K562 (cell line): ENCODE data around the gene AS3MT. TPM values are rescaled to one million over a fixed set of nuclear protein-coding genes. Genes with fewer than 3 reads are reported as not detected.
A peak's percentile ranks its signal among the peaks of the same experiment; 100 is the strongest.

ENCODE experiments used
- ATF1 ChIP-seq, 2 experiments: fragments of 450-650 bp in 1 of 2; IDR thresholded peaks; 2 replicates each; pipeline ENCODE4 v1.6.1; 2016; ENCODE audit warnings: missing compliant biosample characterization in 1 of 2, missing genetic modification characterization in 1 of 2
- CREB1 ChIP-seq, 2 experiments: sonication (generic) in 1 of 2; formaldehyde crosslinking in 1 of 2; IDR thresholded peaks; 2 replicates each; pipeline versions ENCODE4 v1.6.1 to v1.8.0; 2012 to 2022; ENCODE audit warnings: inconsistent platforms in 1 of 2, mild to moderate bottlenecking in 1 of 2, missing genetic modification reagents in 1 of 2, moderate library complexity in 1 of 2
- MAFF ChIP-seq: IDR thresholded peaks from 2 replicates; pipeline ENCODE4 v1.6.1; 2012; ENCODE audit warnings: low read length, improper control_type of control experiment
- NFE2L1 ChIP-seq: fragments of 450-650 bp; IDR thresholded peaks from 2 replicates; pipeline ENCODE4 v1.6.1; 2016; ENCODE audit warnings: missing genetic modification characterization, low read depth, mild to moderate bottlenecking, missing compliant biosample characterization, moderate library complexity, borderline replicate concordance
- SRF ChIP-seq, 2 experiments: fragments of 250-450, 450-650 bp in 1 of 2; sonication (Bioruptor Pico) in 1 of 2; sonication (generic) in 1 of 2; formaldehyde crosslinking; IDR thresholded peaks; 2 replicates each; pipeline versions ENCODE4 v1.5.0 to v1.5.1; 2020 to 2022; ENCODE audit warnings: mild to moderate bottlenecking in 1 of 2, missing genetic modification reagents in 1 of 2
- SUPT5H ChIP-seq: fragments of 450-650 bp; IDR thresholded peaks from 2 replicates; pipeline ENCODE4 v1.6.1; 2016
- TRIM24 ChIP-seq, 2 experiments: fragments of 450-650 bp; IDR thresholded peaks; 2 replicates each; pipeline ENCODE4 v1.6.1; 2016
- ZBTB8A ChIP-seq: fragments of 450-650 bp; IDR thresholded peaks from 2 replicates; pipeline ENCODE4 v1.6.1; 2018; ENCODE audit warnings: mild to moderate bottlenecking, moderate library complexity; ENCODE audit not compliant: partially characterized antibody
- ZNF197 ChIP-seq: fragments of 200-800 bp; sonication (Bioruptor generic); IDR thresholded peaks from 2 replicates; pipeline ENCODE4 v1.6.1; 2016; ENCODE audit warnings: low read depth, missing genetic modification characterization, missing compliant biosample characterization
- polyA plus RNA-seq, 8 experiments: library from polyadenylated mRNA; depleted of rRNA in 4 of 8; stranded (reverse) in 5 of 8; unstranded in 3 of 8; fragments of >200 nt; fragmentation: Nextera tagmentation in 2 of 8; fragmentation: Illumina TruSeq in 1 of 8; extraction: Ambion mirVana in 2 of 8; extraction: Trizol in 1 of 8; gene quantifications; 2 replicates each; pipeline versions ENCODE4 v1.2.1 to v1.2.3, GENCODE V29; 2011 to 2014; ENCODE audit warnings: inconsistent platforms in 1 of 8, missing spikeins in 1 of 8
- total RNA-seq, 7 experiments: library from RNA; depleted of rRNA in 6 of 7; stranded (reverse); fragments of >200 nt in 6 of 7; fragmentation: Illumina TruSeq in 2 of 7; extraction: Trizol in 2 of 7; gene quantifications; 2 replicates each; pipeline versions ENCODE4 v1.2.1 to v1.2.3, GENCODE V29; 2011 to 2021; ENCODE audit warnings: low replicate concordance in 1 of 7
- TF ChIP-seq, protein P1 (sequence below): IDR thresholded peaks from 2 replicates; pipeline ENCODE4 v1.6.1; 2011; ENCODE audit not compliant: insufficient read length; ENCODE audit errors: extremely low read depth
- TF ChIP-seq, protein P2 (sequence below): fragments of 450-650 bp; IDR thresholded peaks from 2 replicates; pipeline ENCODE4 v1.7.1; 2018; ENCODE audit warnings: mild to moderate bottlenecking, low read depth; ENCODE audit not compliant: partially characterized antibody
- TF ChIP-seq, protein P3 (sequence below): fragments of 250-450 bp; sonication (Bioruptor Pico); IDR thresholded peaks from 2 replicates; pipeline ENCODE4 v1.5.0; 2021; ENCODE audit warnings: mild to moderate bottlenecking, moderate library complexity
- TF ChIP-seq, protein P4 (sequence below): fragments of 250-450 bp; sonication (Bioruptor Pico); IDR thresholded peaks from 2 replicates; pipeline ENCODE4 v1.8.0; 2022; ENCODE audit warnings: inconsistent platforms, mild to moderate bottlenecking, moderate library complexity, borderline replicate concordance

AS3MT gene
- total and polyA plus RNA-seq, 9 of the 15 experiments (the other 6 are each of a cell fraction or from before 2014, with no cell fraction given) = 0.04 to 0.33 (median 0.19) TPM; not detected in 2

DNA sequence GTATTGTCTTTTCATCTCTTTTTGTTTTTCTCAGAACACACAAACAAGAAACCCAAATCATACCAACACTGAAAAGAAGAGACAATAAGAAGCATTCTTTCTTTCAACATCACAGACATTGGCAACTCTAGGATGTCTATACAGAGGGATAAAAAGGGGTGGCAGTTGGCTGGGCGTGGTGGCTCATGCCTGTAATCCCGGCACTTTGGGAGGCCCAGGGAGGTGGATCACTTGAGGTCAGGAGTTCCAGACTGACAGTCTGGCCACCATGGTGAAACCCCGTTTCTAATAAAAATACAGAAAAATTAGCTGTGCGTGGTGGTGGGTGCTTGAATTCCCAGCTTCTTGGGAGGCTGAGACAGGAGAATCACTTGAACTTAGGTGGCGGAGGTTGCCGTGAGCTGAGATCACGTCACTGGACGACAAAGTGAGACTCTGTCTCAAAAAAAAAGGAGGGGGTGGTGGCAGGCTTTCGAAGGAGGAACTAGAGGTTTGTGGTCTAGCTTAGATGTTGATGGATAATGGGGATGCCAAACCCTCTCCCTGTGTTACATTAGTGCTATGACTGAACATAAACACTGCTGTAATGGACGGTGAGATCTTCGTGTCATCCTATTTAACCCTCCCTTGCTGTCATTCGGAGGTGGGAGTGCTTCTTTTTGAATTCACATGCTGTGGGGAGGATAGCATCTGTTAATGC is 58.2 kb downstream of the AS3MT start (continued):
- TF ChIP-seq, protein P1, sequence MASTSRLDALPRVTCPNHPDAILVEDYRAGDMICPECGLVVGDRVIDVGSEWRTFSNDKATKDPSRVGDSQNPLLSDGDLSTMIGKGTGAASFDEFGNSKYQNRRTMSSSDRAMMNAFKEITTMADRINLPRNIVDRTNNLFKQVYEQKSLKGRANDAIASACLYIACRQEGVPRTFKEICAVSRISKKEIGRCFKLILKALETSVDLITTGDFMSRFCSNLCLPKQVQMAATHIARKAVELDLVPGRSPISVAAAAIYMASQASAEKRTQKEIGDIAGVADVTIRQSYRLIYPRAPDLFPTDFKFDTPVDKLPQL = no peak
- no peak for TF ChIP-seq TRIM24 (IDR thresholded peaks at IDR 0.05)
- no peak for TF ChIP-seq SRF (CRISPR knock-in tag; IDR thresholded peaks at IDR 0.05)
- no peak for TF ChIP-seq CREB1 (IDR thresholded peaks at IDR 0.05)
- TF ChIP-seq CREB1 (CRISPR knock-in tag; IDR thresholded peaks at IDR 0.05) = no peak
- TF ChIP-seq NFE2L1 = no peak
- TF ChIP-seq ATF1 (CRISPR knock-in tag; IDR thresholded peaks at IDR 0.05) = no peak
- peak; percentile 32 for TF ChIP-seq ATF1 (tag; IDR thresholded peaks at IDR 0.05)
- TF ChIP-seq, protein P2, sequence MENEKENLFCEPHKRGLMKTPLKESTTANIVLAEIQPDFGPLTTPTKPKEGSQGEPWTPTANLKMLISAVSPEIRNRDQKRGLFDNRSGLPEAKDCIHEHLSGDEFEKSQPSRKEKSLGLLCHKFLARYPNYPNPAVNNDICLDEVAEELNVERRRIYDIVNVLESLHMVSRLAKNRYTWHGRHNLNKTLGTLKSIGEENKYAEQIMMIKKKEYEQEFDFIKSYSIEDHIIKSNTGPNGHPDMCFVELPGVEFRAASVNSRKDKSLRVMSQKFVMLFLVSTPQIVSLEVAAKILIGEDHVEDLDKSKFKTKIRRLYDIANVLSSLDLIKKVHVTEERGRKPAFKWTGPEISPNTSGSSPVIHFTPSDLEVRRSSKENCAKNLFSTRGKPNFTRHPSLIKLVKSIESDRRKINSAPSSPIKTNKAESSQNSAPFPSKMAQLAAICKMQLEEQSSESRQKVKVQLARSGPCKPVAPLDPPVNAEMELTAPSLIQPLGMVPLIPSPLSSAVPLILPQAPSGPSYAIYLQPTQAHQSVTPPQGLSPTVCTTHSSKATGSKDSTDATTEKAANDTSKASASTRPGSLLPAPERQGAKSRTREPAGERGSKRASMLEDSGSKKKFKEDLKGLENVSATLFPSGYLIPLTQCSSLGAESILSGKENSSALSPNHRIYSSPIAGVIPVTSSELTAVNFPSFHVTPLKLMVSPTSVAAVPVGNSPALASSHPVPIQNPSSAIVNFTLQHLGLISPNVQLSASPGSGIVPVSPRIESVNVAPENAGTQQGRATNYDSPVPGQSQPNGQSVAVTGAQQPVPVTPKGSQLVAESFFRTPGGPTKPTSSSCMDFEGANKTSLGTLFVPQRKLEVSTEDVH = no peak
- no peak for TF ChIP-seq MAFF
- TF ChIP-seq ZBTB8A = no peak
- no peak for TF ChIP-seq SUPT5H
- TF ChIP-seq, protein P3, sequence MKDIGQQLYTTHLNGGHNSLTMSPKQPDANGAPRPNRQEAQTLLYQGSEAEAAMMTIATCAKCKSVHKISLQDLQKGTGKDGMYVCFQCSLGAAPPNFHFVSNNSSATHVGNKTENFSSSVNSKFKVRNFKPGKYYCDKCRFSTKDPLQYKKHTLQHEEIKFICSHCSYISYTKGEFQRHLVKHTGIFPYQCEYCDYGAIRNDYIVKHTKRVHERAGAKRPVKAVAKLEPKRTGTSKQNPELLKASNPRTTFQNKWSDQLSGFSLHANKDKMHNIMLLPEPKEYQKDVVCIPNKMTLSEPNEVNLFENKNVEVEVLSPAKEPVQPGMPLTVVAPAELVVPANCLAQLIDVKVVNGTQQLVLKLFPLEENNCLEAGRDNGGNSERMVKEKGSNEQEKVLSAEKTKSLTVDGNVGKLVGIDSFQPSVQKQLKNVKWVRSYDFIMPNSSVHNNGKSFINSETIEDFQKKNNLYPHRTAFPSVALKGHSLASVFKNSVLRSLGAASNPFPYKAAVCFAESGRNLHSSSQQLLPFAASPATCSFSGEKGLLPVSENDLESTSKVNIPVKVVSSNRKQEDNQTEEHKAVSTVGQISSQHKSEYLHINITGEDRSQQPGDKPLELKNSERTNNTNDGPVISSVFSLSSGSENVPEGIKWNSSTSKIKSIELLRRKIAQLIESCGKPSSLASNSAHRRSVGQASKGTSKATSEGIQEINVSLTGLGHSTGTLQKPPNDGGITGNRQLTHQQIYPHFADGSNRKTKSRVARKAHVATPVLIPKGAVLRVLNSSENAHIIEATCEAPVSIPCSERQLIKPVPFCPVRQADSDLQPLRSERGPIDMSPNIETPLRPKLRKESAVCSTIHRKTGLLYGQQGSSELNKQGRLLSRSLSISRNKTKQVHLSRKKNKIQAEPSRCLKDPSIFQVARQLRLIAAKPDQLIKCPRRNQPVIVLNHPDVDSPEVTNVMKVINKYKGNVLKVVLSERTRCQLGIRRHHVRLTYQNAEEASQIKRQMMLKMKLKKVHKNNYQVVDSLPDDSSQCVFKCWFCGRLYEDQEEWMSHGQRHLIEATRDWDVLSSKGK (CRISPR knock-in tag) = no peak
- TF ChIP-seq, protein P4, sequence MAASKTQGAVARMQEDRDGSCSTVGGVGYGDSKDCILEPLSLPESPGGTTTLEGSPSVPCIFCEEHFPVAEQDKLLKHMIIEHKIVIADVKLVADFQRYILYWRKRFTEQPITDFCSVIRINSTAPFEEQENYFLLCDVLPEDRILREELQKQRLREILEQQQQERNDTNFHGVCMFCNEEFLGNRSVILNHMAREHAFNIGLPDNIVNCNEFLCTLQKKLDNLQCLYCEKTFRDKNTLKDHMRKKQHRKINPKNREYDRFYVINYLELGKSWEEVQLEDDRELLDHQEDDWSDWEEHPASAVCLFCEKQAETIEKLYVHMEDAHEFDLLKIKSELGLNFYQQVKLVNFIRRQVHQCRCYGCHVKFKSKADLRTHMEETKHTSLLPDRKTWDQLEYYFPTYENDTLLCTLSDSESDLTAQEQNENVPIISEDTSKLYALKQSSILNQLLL (CRISPR knock-in tag) = no peak
- no peak for TF ChIP-seq ZNF197 (CRISPR knock-in tag)
